B cell (primary cell): ENCODE measurements around the gene ZMYM2. TPM values are rescaled to one million over a fixed set of nuclear protein-coding genes. Genes with fewer than 3 reads are reported as not detected.

Source experiments
- ATAC-seq: fragments of 200-7000 bp; cut with Tn5 transposase; one replicate; pipeline ENCODE4 v1.10.0; 2021; ENCODE audit warnings: low read depth, mild to moderate bottlenecking, moderate number of reproducible peaks, moderate library complexity
- CTCF ChIA-PET: fragments of 350-600 bp; sonication (Branson Sonifier 250); formaldehyde crosslinking; loops from one replicate; lab custom pipeline; 2021; ENCODE audit warnings: antibody characterized with exemption, inconsistent platforms; lab: Charles Lee
- POLR2A ChIA-PET: fragments of 350-600 bp; sonication (Branson Sonifier 250); formaldehyde crosslinking; loops from one replicate; lab custom pipeline; 2021; ENCODE audit warnings: antibody characterized with exemption; lab: Charles Lee
- DNase-seq: peaks from one replicate; pipeline ENCODE4 v3.0.0; 2013
- H2AFZ ChIP-seq: 2 replicates; pipeline ENCODE4 v1.6.1; 2012; ENCODE audit warnings: mild to moderate bottlenecking, low read depth, low read length; ENCODE audit not compliant: insufficient read depth, poor library complexity, severe bottlenecking
- H3K27ac ChIP-seq, 2 donors: 1 replicate in 1 of 2; 2 replicates in 1 of 2; pipeline ENCODE4 v1.5.1; 2012 to 2013; ENCODE audit warnings: low read length in 2 of 2, mild to moderate bottlenecking in 2 of 2, moderate library complexity in 1 of 2
- H3K27me3 ChIP-seq, 4 experiments: fragments of 200-600 bp in 1 of 4; sonication (generic) in 1 of 4; replicated peaks in 1 of 4; 1 replicate in 2 of 4; 2 replicates in 2 of 4; pipeline versions ENCODE4 v1.6.1 to v1.7.0; 2013 to 2016; ENCODE audit warnings: low read length in 3 of 4, mild to moderate bottlenecking in 2 of 4, mixed read lengths in 1 of 4, moderate library complexity in 1 of 4; ENCODE audit not compliant: insufficient read depth in 4 of 4, control insufficient read depth in 3 of 4; ENCODE audit errors: control extremely low read depth in 1 of 4
- H3K36me3 ChIP-seq, 2 experiments: replicated peaks in 1 of 2; 1 replicate in 1 of 2; 2 replicates in 1 of 2; pipeline versions ENCODE4 v1.6.1 to v1.7.1; 2013; ENCODE audit warnings: low read length in 1 of 2; ENCODE audit not compliant: insufficient read depth in 2 of 2, control insufficient read depth in 1 of 2; ENCODE audit errors: control extremely low read depth in 1 of 2, extremely low read depth in 1 of 2
- H3K4me1 ChIP-seq, 2 donors: fragments of 200-600 bp in 1 of 2; sonication (generic) in 1 of 2; 1 replicate in 1 of 2; 2 replicates in 1 of 2; pipeline versions ENCODE4 v1.5.1 to v1.6.1; 2013 to 2017; ENCODE audit warnings: low read length in 2 of 2; ENCODE audit not compliant: control insufficient read depth in 2 of 2, insufficient read depth in 2 of 2
- H3K4me2 ChIP-seq: replicated peaks from 2 replicates; pipeline ENCODE3; 2012; ENCODE audit warnings: mild to moderate bottlenecking, low read depth, low read length; ENCODE audit not compliant: poor library complexity, severe bottlenecking
- H3K4me3 ChIP-seq, 5 experiments: fragments of 200-600 bp in 1 of 5; sonication (generic) in 1 of 5; 1 replicate in 3 of 5; 2 replicates in 2 of 5; pipeline versions ENCODE4 v1.5.1 to v1.7.0; 2011 to 2016; ENCODE audit warnings: low read length in 4 of 5, mild to moderate bottlenecking in 4 of 5, low read depth in 2 of 5, control low read depth in 1 of 5, moderate library complexity in 1 of 5; ENCODE audit not compliant: insufficient read depth in 1 of 5; ENCODE audit errors: control extremely low read depth in 1 of 5, extremely low read depth in 1 of 5
- H3K79me2 ChIP-seq: fragments of 200-600 bp; sonication (generic); one replicate; pipeline ENCODE4 v1.6.0; 2016; ENCODE audit warnings: low read length; ENCODE audit not compliant: control insufficient read depth, insufficient read depth
- H3K9ac ChIP-seq: fragments of 200-600 bp; sonication (generic); 2 replicates; pipeline ENCODE4 v1.6.1; 2017; ENCODE audit warnings: mild to moderate bottlenecking, low read length, moderate library complexity
- H3K9me3 ChIP-seq, 3 donors: one replicate each; pipeline versions ENCODE4 v1.6.1 to v1.7.1; 2013; ENCODE audit warnings: low read length in 2 of 3; ENCODE audit not compliant: control insufficient read depth in 2 of 3, insufficient read depth in 1 of 3; ENCODE audit errors: control extremely low read depth in 1 of 3
- H4K20me1 ChIP-seq: 2 replicates; pipeline ENCODE4 v1.6.0; 2012; ENCODE audit warnings: mild to moderate bottlenecking, low read length; ENCODE audit not compliant: insufficient read depth, control insufficient read depth, poor library complexity, severe bottlenecking
- H3K27ac Mint-ChIP-seq: one replicate; pipeline ENCODE4 v1.8.0; 2021; ENCODE audit warnings: mixed read lengths
- H3K27me3 Mint-ChIP-seq: one replicate; pipeline ENCODE4 v1.8.0; 2021; ENCODE audit warnings: mixed read lengths
- H3K4me1 Mint-ChIP-seq: one replicate; pipeline ENCODE4 v1.8.0; 2021; ENCODE audit warnings: mixed read lengths
- H3K4me3 Mint-ChIP-seq: one replicate; pipeline ENCODE4 v1.8.0; 2021; ENCODE audit warnings: mixed read lengths
- H3K9me3 Mint-ChIP-seq: one replicate; pipeline ENCODE4 v1.8.0; 2022; ENCODE audit warnings: mixed read lengths; ENCODE audit not compliant: insufficient read depth
- EZH2 ChIP-seq: IDR thresholded peaks from 2 replicates; pipeline ENCODE4 v1.6.1; 2012; ENCODE audit warnings: borderline replicate concordance, low read depth, mild to moderate bottlenecking, moderate library complexity, low read length; ENCODE audit not compliant: insufficient read depth, poor library complexity, severe bottlenecking
- WGBS: methylation state at CpG from one replicate; pipeline ENCODE4 v1.1.5; 2013; ENCODE audit warnings: missing lambda C conversion rate; ENCODE audit not compliant: insufficient coverage; 5-methylcytosine and 5-hydroxymethylcytosine counted together
- intact Hi-C: fragments of 100-400 bp; cut with micrococcal nuclease; formaldehyde crosslinking; loops from one replicate; pipeline ENCODE4 v1.10.0; 2022
- polyA plus RNA-seq: library from polyadenylated mRNA; depleted of rRNA; stranded (reverse); fragments of >200 nt; gene quantifications from 2 replicates; pipeline ENCODE4 v1.2.3, GENCODE V29; 2012
- total RNA-seq, 2 donors: library from RNA; stranded (reverse); fragments of 120-200 nt in 1 of 2; gene quantifications; 1 replicate in 1 of 2; 2 replicates in 1 of 2; pipeline versions ENCODE4 v1.2.3 to v1.2.4, GENCODE V29; 2013 to 2022
- TF ChIP-seq, protein P1 (sequence below): fragments of 200-600 bp; IDR thresholded peaks from one replicate; pipeline ENCODE4 v1.8.0; 2022; ENCODE audit warnings: antibody characterized with exemption, mild to moderate bottlenecking

The ZMYM2 gene
- total and polyA plus RNA-seq, 2 donors (not counting 1 experiment from before 2014, with no cell fraction given), result 21.7 to 131 TPM

DNA sequence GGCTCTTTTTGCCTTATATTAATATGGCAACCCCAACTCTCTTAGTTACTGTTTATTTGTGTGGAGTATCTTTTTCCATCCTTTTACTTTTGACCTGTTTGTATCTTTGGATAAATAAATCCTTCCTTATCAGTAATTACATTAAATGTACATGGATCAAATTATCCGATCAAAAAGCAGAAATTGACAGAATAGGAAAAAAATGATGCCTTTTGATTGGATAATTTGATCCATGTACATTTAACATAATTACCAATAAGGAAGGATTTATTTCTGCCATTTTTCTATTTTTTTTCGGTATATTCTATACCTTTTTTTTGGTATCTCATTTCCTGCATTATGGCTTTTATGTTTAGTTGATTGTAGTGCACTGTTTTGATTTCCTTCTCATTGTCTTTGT is 57.2 kb downstream of the ZMYM2 start:
- Histone ChIP-seq H3K4me1 (no peaks in the 10 kb centered on the region), H3K4me2 (no peak overlapping the region), H3K4me3 (no peak overlapping the region), H3K79me2 (peaks cover 28% of the 10 kb centered on the region), H3K27ac (no peak overlapping the region), H3K9me3 (peaks cover 7 to 13% (median 13%) of the 10 kb centered on the region in 3 donors), H2AFZ (no peak overlapping the region), H3K36me3 (peaks cover 7 to 40% of the 10 kb centered on the region in 2 experiments), H4K20me1 (no peaks in the 10 kb centered on the region), H3K27me3 (no peaks in the 10 kb centered on the region), H3K9ac (no peak overlapping the region)
- TF ChIP-seq, protein P1, sequence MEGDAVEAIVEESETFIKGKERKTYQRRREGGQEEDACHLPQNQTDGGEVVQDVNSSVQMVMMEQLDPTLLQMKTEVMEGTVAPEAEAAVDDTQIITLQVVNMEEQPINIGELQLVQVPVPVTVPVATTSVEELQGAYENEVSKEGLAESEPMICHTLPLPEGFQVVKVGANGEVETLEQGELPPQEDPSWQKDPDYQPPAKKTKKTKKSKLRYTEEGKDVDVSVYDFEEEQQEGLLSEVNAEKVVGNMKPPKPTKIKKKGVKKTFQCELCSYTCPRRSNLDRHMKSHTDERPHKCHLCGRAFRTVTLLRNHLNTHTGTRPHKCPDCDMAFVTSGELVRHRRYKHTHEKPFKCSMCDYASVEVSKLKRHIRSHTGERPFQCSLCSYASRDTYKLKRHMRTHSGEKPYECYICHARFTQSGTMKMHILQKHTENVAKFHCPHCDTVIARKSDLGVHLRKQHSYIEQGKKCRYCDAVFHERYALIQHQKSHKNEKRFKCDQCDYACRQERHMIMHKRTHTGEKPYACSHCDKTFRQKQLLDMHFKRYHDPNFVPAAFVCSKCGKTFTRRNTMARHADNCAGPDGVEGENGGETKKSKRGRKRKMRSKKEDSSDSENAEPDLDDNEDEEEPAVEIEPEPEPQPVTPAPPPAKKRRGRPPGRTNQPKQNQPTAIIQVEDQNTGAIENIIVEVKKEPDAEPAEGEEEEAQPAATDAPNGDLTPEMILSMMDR, result no peak
- no peak for TF ChIP-seq EZH2
- Mint-ChIP-seq H3K27ac (no peak overlapping the region), H3K4me1 (peaks cover 4% of the 10 kb centered on the region), H3K27me3 (no peaks in the 10 kb centered on the region), H3K9me3 (peaks cover 14% of the 10 kb centered on the region), H3K4me3 (no peak overlapping the region)
- no CpG with 5 or more reads among the region's 2 CpGs for WGBS
- CTCF ChIA-PET, result interaction anchor here (0.5 kb wide), 1 partner anchor 267 kb away, joined by 3 read pairs; no protein-coding TSS in a partner anchor
- DNase-seq (no peak), ATAC-seq (no peak)
- intact Hi-C loops, result no loop called here
- POLR2A ChIA-PET, result no interaction called here

DNA sequence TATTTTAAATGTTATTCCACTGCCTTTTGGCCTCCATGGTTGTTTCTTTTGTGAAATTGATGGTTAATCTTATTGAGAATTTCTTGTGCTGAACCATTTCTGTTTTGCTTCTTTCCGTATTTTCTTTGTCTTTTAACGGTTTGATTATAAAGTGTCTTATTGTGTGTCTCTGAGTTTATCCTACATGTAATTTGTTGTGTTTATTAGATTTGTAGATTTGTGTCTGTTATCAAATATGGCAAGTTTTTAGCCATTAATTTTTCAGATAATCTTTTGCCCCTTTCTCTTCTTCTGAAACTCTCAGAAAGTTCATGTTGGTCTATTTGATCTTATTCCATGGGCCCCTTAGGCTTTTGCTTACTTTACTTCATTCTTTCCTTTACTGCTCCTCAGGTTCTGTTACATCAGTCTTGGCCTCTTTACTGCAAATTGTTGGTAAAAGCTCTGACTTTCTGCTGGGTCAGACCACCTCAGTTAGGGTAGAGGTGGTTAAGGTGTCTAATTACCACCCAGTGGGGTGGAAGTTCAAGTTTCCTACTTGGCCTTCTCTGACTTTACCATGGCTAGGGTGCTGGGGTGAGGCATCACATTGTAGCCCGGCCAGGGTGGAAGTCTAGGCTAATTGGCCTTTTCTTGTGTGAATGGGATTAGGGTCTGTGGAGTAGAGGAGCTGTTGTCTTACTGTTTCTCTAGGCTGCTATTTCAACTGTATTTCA is 58.3 kb downstream of the ZMYM2 start:
- POLR2A ChIA-PET, result no interaction called here
- H3K4me3 Mint-ChIP-seq, result no peak overlapping the region
- peaks cover 28% of the 10 kb centered on the region for H3K79me2 ChIP-seq
- H3K27me3 ChIP-seq, result no peaks in the 10 kb centered on the region
- no peak overlapping the region for H3K27ac ChIP-seq
- WGBS, result 89% methylated on average over 1 of the region's 3 CpGs
- intact Hi-C loops, result no loop called here
- no peak overlapping the region for H2AFZ ChIP-seq
- no peaks in the 10 kb centered on the region for H4K20me1 ChIP-seq
- CTCF ChIA-PET, result interaction anchor here (0.5 kb wide), 1 partner anchor 268 kb away, joined by 3 read pairs; no protein-coding TSS in a partner anchor
- H3K36me3 ChIP-seq, result peaks cover 8 to 46% of the 10 kb centered on the region in 2 experiments
- H3K27ac Mint-ChIP-seq, result no peak overlapping the region
- H3K4me2 ChIP-seq, result no peak overlapping the region
- peaks cover 14% of the 10 kb centered on the region for H3K9me3 Mint-ChIP-seq
- no peak overlapping the region for H3K4me3 ChIP-seq
- no peak for ATAC-seq
- DNase-seq, result no peak
- no peaks in the 10 kb centered on the region for H3K4me1 ChIP-seq
- peaks cover 4% of the 10 kb centered on the region for H3K4me1 Mint-ChIP-seq
- no peaks in the 10 kb centered on the region for H3K27me3 Mint-ChIP-seq
- H3K9me3 ChIP-seq, result peaks cover 7 to 13% (median 13%) of the 10 kb centered on the region in 3 donors
- H3K9ac ChIP-seq, result no peak overlapping the region
- TF ChIP-seq, protein P1, result no peak
- no peak for TF ChIP-seq EZH2
